ENCODE results near the gene SURF2. TPM values are rescaled to one million over a fixed set of nuclear protein-coding genes. Genes with fewer than 3 reads are reported as not detected.
A peak's percentile ranks its signal among the peaks of the same experiment; 100 is the strongest.

Gene SURF2
- total RNA-seq, 3 donors from 2014 or later = 48.0 to 64.1 (median 57.9) TPM

DNA sequence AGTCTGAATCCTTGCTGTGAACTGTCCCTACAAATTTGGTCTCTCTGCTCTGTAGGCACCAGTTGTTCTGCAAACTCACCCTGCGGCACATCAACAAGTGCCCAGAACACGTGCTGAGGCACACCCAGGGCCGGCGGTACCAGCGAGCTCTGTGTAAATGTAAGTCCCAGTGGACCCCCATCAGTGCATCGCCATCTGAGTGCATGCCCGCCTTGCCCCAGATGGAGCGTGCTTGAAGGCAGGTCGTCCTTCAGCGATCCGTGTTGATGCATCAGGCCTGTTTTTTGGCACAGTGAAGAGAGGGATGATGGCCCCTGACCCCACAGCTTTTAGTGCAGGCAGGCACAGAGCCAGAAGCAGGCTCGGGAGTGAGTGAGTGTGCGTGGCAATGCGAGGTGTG, 1.3 kb downstream of the SURF2 start:
- Mint-ChIP-seq H3K36me3 (ENCODE audit: insufficient read depth) (peaks cover 25% of the 10 kb centered on the region), H3K27me3 (ENCODE audit: low read depth) (no peaks in the 10 kb centered on the region), H3K9me3 (no peaks in the 10 kb centered on the region), H3K4me1 (ENCODE audit: low read depth) (peaks cover 51% of the 10 kb centered on the region), H3K4me3 (peak overlapping the region; percentile 80)
- ATAC-seq (no peak), DNase-seq (no peak)

- Mint-ChIP-seq H3K9me3 (no peaks in the 10 kb centered on the region), H3K4me3 (no peak overlapping the region), H3K4me1 (ENCODE audit: low read depth) (peaks cover 49% of the 10 kb centered on the region), H3K27me3 (ENCODE audit: low read depth) (no peaks in the 10 kb centered on the region), H3K36me3 (ENCODE audit: insufficient read depth) (peaks cover 30% of the 10 kb centered on the region)
- ATAC-seq (no peak), DNase-seq (no peak)
Observed at GRCh38 chr9:133359399-133360175, 3.2 kb downstream of the SURF2 start.

DNA sequence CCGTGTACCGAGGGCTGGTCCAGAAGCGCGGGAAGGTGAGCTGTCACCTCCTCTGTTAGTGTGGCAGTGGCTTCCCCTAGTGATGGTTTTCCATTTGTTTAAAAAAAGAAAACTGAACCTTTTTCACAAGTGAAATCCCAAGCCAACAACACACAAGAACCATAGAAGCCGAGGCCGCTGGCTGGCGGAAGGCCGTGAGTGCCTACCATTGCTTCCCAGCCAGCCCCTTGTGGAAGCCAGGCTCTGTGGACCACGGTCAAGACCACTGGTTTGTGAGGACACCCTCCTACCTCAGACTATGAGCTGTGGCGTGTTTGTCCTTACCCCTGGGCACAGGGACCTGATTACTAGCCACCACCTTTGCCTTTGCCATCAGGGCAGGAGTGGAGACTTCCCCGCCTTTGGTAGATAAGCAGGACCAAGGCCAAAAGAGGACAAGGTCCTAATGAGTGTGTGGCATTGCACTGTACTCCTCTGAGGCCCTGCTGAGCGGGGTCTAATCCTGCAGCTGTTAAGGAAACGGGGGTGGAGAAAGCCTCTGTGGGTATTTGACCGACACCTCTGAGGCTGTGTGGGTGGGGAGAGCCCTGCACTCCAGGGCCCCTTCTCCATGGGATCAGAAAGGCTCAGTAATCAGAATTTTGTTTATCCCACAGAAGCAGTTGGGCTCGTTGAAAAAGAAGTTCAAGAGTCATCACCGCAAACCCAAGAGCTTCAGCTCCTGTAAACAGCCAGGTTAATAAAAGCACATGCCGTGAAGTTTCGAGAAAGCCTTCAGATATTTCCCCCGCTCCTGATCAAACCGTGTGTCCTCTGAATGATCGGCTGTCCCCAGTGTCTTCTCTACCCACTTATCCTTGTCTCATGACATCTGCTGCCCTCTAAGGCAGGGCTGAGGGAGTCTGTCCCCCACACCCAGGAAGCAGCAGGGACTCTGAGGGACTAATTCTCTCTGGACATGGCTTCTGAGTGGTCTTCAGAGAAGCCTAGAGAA, 4.3 kb downstream of the SURF2 start:
- no peak for ATAC-seq
- Mint-ChIP-seq H3K4me3 (peak overlapping the region; percentile 30), H3K9me3 (no peaks in the 10 kb centered on the region), H3K36me3 (ENCODE audit: insufficient read depth) (peaks cover 30% of the 10 kb centered on the region), H3K27me3 (ENCODE audit: low read depth) (no peaks in the 10 kb centered on the region), H3K4me1 (ENCODE audit: low read depth) (peaks cover 45% of the 10 kb centered on the region)
- DNase-seq = no peak

DNA sequence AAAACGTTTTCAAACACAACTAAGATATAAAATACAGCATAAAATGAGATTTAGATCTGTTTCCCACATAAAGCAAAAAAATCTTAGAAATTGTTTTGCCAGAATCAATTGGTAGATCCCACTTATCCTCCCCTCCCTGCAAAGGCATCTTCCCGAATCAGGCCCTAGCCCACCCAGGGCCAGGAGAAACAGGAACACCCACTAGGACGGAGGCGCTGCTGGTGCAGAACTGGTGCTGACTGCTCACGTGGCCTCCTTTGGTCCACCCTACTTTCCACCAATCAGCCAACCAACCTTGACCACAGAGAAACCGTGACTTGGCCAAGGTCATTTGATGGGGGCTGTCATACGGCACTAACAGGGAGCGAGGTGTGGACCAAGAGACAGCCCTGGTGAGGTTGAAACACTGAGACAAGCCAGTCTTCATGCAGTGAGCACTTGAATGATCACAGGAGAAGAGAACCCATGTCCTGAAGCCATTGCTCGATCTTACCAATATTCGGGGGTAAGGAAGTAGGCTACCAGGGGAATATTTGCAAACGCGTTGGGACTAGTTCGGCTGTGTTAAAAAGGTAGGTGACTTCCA, 5.2 kb downstream of the SURF2 start:
- H3K36me3 Mint-ChIP-seq (ENCODE audit: insufficient read depth) = peaks cover 33% of the 10 kb centered on the region

GRCh38 chr9:133362359-133363044, 6.2 kb downstream of the SURF2 start:
- Mint-ChIP-seq H3K27me3 (ENCODE audit: low read depth) (no peaks in the 10 kb centered on the region), H3K9me3 (no peaks in the 10 kb centered on the region), H3K36me3 (ENCODE audit: insufficient read depth) (peaks cover 33% of the 10 kb centered on the region), H3K4me1 (ENCODE audit: low read depth) (peaks cover 47% of the 10 kb centered on the region), H3K4me3 (no peak overlapping the region)
- no peak for ATAC-seq
- DNase-seq = no peak

More for the DNA sequence above, 5.2 kb downstream of the SURF2 start:
- Mint-ChIP-seq H3K4me3 (no peak overlapping the region), H3K27me3 (ENCODE audit: low read depth) (no peaks in the 10 kb centered on the region), H3K4me1 (ENCODE audit: low read depth) (peaks cover 49% of the 10 kb centered on the region), H3K9me3 (no peaks in the 10 kb centered on the region)
- DNase-seq (no peak), ATAC-seq (no peak)

- ATAC-seq = no peak
- H3K36me3 Mint-ChIP-seq (ENCODE audit: insufficient read depth) = peaks cover 53% of the 10 kb centered on the region
- DNase-seq = no peak
- no peaks in the 10 kb centered on the region for H3K27me3 Mint-ChIP-seq (ENCODE audit: low read depth)
- H3K4me3 Mint-ChIP-seq = no peak overlapping the region
- H3K9me3 Mint-ChIP-seq = no peaks in the 10 kb centered on the region
- peaks cover 50% of the 10 kb centered on the region for H3K4me1 Mint-ChIP-seq (ENCODE audit: low read depth)
Observed at GRCh38 chr9:133366435-133366834, 10.1 kb downstream of the SURF2 start.

DNA sequence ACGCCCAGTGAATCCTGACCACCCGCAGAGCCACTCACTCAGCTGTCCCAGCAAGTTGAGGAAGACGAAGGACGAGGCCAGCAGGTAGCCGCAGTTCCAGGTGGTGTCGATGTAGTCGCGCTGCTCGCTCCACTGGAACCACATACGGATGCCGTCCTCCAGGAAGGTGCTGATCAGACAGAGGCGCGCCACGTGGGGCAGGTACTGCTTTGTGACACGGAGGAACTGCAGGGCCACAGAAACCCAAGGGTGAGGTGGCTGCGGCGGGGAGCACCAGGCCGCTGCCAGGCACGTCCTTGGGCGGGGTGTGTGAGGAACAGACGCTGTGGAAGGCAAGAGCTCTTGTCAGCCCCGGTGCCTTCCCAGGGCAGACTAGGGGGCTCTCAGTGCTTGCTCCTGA, 10.9 kb downstream of the SURF2 start:
- ATAC-seq = no peak
- H3K36me3 Mint-ChIP-seq (ENCODE audit: insufficient read depth) = peaks cover 49% of the 10 kb centered on the region
- H3K9me3 Mint-ChIP-seq = no peaks in the 10 kb centered on the region
- H3K4me1 Mint-ChIP-seq (ENCODE audit: low read depth) = peaks cover 56% of the 10 kb centered on the region
- no peak overlapping the region for H3K4me3 Mint-ChIP-seq
- no peaks in the 10 kb centered on the region for H3K27me3 Mint-ChIP-seq (ENCODE audit: low read depth)
- no peak for DNase-seq

DNA sequence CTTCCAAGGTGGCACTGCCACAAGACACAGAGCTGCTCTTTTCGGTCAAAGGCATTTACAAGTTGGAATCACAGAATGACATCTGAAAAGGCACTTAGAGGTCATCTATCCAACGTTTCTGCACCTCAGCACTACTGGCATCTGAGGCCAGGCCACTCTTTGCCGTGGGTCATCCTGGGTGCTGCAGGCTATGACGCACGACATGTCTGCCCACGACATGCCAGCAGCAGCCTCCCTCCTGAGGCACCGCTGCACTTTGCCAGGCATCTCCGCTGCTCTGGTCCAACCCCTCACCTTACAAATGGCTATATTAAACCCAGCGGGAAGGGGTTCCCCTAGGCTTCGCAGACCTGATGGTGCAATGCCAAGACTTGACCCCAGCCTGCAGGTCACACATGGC, 11.4 kb downstream of the SURF2 start:
- H3K4me3 Mint-ChIP-seq = no peak overlapping the region
- no peaks in the 10 kb centered on the region for H3K9me3 Mint-ChIP-seq
- peaks cover 62% of the 10 kb centered on the region for H3K4me1 Mint-ChIP-seq (ENCODE audit: low read depth)
- H3K27me3 Mint-ChIP-seq (ENCODE audit: low read depth) = no peaks in the 10 kb centered on the region
- peaks cover 48% of the 10 kb centered on the region for H3K36me3 Mint-ChIP-seq (ENCODE audit: insufficient read depth)
- no peak for ATAC-seq
- DNase-seq = no peak

DNA sequence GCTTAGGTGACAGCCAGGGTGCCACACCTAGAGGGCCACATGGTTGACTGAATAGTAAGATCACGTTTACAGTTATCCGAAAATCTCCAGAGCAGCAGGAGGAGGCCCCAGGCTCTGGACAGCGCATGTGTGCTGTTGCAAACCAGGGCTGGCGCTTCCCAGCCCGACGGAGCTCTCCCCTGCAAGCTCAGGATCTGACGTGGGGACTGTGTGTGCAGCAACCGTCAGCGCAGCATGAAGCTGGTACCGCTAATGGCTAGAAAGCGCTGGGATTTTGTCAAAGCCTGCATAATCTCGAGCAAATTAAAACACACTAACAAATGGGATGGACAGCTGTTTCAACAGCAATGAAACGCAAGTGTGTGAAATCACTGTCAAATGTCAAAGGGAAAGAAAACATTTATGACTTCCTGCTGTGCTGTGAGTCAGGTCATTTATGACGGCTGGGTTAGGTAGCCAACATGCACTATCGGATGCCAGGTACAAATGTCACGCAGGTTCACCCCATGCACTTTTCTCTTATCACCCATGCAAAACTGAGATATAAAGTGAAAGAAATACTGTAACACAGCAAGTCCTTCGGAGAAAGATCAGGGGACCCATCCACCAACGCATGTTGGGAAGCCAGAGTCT, 12.0 kb downstream of the SURF2 start:
- H3K36me3 Mint-ChIP-seq (ENCODE audit: insufficient read depth) = peaks cover 45% of the 10 kb centered on the region
- peaks cover 68% of the 10 kb centered on the region for H3K4me1 Mint-ChIP-seq (ENCODE audit: low read depth)
- H3K27me3 Mint-ChIP-seq (ENCODE audit: low read depth) = no peaks in the 10 kb centered on the region
- ATAC-seq (no peak), DNase-seq (no peak)
- H3K4me3 Mint-ChIP-seq = peak overlapping the region; percentile 98
- no peaks in the 10 kb centered on the region for H3K9me3 Mint-ChIP-seq

DNA sequence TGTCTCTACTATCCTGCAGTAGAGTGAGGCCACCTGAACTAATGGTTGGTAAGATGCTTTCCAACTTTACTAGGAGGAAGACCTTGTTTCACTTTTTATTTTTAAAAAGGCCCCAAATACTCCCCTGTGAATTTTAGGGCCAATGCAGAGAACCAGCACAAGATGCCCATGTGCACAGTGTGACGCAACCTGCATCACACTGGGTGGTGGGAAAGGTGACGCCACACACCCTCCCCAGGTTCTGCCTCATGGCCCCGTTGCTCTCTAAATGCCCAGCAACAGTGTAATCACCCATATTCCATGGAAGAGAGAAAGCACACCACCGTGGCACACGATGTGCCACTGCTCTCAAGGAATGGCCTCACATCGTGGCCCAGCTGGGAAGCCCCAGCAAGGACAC, 13.1 kb downstream of the SURF2 start:
- Mint-ChIP-seq H3K36me3 (ENCODE audit: insufficient read depth) (peaks cover 38% of the 10 kb centered on the region), H3K9me3 (no peaks in the 10 kb centered on the region), H3K4me1 (ENCODE audit: low read depth) (peaks cover 69% of the 10 kb centered on the region), H3K4me3 (peak overlapping the region; percentile 98), H3K27me3 (ENCODE audit: low read depth) (no peaks in the 10 kb centered on the region)
- ATAC-seq = no peak
- DNase-seq = no peak

DNA sequence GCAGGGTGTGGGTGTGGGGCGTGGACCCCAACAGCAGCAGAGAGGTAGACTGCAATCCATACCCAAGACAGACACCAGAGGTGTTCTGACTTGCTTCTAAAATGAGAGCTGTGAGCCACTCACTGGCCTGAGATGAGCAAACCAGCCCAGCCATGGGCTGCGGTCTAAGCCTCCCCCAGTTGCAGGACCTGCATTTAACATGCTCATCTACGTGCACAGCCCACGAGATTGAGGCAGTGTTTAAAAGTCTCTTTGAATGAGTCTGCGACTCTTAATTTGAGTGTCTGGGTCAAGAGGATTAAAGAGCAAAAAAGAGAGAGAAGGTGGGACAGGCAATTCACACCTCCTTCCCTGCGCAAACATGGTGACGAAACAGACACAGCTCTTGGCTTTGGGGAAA, 13.6 kb downstream of the SURF2 start:
- H3K9me3 Mint-ChIP-seq = no peaks in the 10 kb centered on the region
- ATAC-seq = peak in 1 of 2 donors; percentile 25
- H3K27me3 Mint-ChIP-seq (ENCODE audit: low read depth) = no peaks in the 10 kb centered on the region
- no peak for DNase-seq
- H3K36me3 Mint-ChIP-seq (ENCODE audit: insufficient read depth) = peaks cover 42% of the 10 kb centered on the region
- H3K4me1 Mint-ChIP-seq (ENCODE audit: low read depth) = peaks cover 72% of the 10 kb centered on the region
- peak overlapping the region; percentile 98 for H3K4me3 Mint-ChIP-seq

- H3K36me3 Mint-ChIP-seq (ENCODE audit: insufficient read depth) = peaks cover 42% of the 10 kb centered on the region
- H3K27me3 Mint-ChIP-seq (ENCODE audit: low read depth) = no peaks in the 10 kb centered on the region
- H3K9me3 Mint-ChIP-seq = no peaks in the 10 kb centered on the region
- ATAC-seq (peak; percentile 23 to 25), DNase-seq (peak; percentile 41)
- peak overlapping the region; percentile 98 for H3K4me3 Mint-ChIP-seq
- H3K4me1 Mint-ChIP-seq (ENCODE audit: low read depth) = peaks cover 70% of the 10 kb centered on the region
Observed at GRCh38 chr9:133370685-133371084, 14.3 kb downstream of the SURF2 start.

GRCh38 chr9:133371261-133371711, 14.9 kb downstream of the SURF2 start:
- Mint-ChIP-seq H3K36me3 (ENCODE audit: insufficient read depth) (peaks cover 39% of the 10 kb centered on the region), H3K4me3 (peak overlapping the region; percentile 98), H3K9me3 (no peaks in the 10 kb centered on the region), H3K4me1 (ENCODE audit: low read depth) (peaks cover 66% of the 10 kb centered on the region), H3K27me3 (ENCODE audit: low read depth) (no peaks in the 10 kb centered on the region)
- ATAC-seq = peak; percentile 69 to 73
- peak; percentile 64 for DNase-seq

Measured in activated T-cell treated with anti-CD3 and anti-CD28 coated beads, Interleukin-2, amount 50 U/mL, for 4 hours (primary cell).